ENCODE results near the gene GAB1. TPM values are rescaled to one million over a fixed set of nuclear protein-coding genes. Genes with fewer than 3 reads are reported as not detected.

GAB1 gene
- total and polyA plus RNA-seq, 7 experiments from 2014 or later, result 0.67 to 6.4 (median 2.2) TPM; not detected in 3

DNA sequence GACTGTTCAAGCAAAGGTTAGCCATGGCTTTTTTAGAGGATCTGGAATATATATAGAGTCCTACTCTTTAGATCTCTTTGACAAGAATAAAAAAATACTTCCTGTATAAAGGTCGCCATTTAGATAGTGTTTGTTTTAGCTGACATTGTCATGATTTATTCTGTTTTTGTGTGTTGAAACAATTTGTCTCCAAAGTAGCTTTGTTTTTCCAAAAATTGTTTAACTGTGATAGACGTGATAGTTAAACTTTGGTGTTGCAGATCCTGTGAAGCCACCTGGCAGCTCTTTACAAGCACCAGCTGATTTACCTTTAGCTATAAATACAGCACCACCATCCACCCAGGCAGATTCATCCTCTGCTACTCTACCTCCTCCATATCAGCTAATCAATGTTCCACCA lies 96.6 kb downstream of the GAB1 start:
- Histone ChIP-seq H3K27me3 (ENCODE audit: control insufficient read depth in 2 of 2, insufficient read depth in 2 of 2, low read length in 2 of 2) (no peaks in the 10 kb centered on the region), H3K4me1 (ENCODE audit: control insufficient read depth in 2 of 2, insufficient read depth in 2 of 2, low read length in 2 of 2) (no peaks in the 10 kb centered on the region), H3K36me3 (ENCODE audit: control insufficient read depth in 2 of 3, insufficient read depth in 3 of 3, low read length in 3 of 3) (no peaks in the 10 kb centered on the region), H3K27ac (ENCODE audit: low read depth, low read length) (no peak overlapping the region), H3K4me3 (ENCODE audit: low read length) (no peak overlapping the region), H3K9me3 (ENCODE audit: control insufficient read depth in 2 of 3, low read length in 3 of 3) (peaks cover 0 to 10% (median 0%) of the 10 kb centered on the region in 3 experiments)
- no peak overlapping the region for H3K4me3 Mint-ChIP-seq
- ATAC-seq, result no peak
- CTCF ChIA-PET, result no interaction called here
- no peaks in the 10 kb centered on the region for H3K4me1 Mint-ChIP-seq
- POLR2A ChIA-PET, result no interaction called here
- peaks cover 0 to 8% (median 5%) of the 10 kb centered on the region in 5 donors for H3K27me3 Mint-ChIP-seq
- intact Hi-C loops (cut with micrococcal nuclease), result no loop called here
- peaks cover 0 to 6% (median 0%) of the 10 kb centered on the region in 5 donors for H3K36me3 Mint-ChIP-seq
- H3K9me3 Mint-ChIP-seq, result peaks cover 0 to 30% (median 8%) of the 10 kb centered on the region in 11 donors
- no peak overlapping the region for H3K27ac Mint-ChIP-seq
- no peak for DNase-seq

DNA sequence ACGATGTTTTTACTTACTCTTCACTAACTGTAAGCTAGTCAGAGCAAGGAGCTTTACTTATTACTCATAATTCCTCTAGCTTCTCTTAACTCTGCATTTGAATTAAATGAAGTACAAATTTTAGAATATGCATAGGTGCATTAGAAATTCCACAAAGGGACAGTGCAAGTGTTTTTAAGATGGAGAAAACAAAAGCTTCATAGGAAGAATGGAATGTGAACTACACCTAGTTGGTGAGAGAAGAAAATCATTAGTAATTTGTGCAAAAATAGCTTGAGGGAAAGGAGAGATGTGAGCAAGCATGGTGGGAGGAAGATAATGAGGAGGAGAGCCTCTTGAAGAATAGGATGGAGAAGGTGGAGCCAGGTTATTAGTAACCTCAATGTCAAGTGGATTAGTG lies 99.3 kb downstream of the GAB1 start:
- DNase-seq (no peak), ATAC-seq (no peak)
- H3K27ac ChIP-seq (ENCODE audit: low read depth, low read length), result no peak overlapping the region
- H3K9me3 ChIP-seq (ENCODE audit: control insufficient read depth in 2 of 3, low read length in 3 of 3), result peaks cover 0 to 4% (median 0%) of the 10 kb centered on the region in 3 experiments
- Mint-ChIP-seq H3K36me3 (peaks cover 0 to 6% (median 0%) of the 10 kb centered on the region in 5 donors), H3K27ac (no peak overlapping the region), H3K9me3 (peaks cover 0 to 15% (median 6%) of the 10 kb centered on the region in 11 donors), H3K4me1 (no peaks in the 10 kb centered on the region), H3K27me3 (peaks cover 0 to 14% (median 5%) of the 10 kb centered on the region in 5 donors), H3K4me3 (no peak overlapping the region)
- H3K36me3 ChIP-seq (ENCODE audit: control insufficient read depth in 2 of 3, insufficient read depth in 3 of 3, low read length in 3 of 3), result no peaks in the 10 kb centered on the region
- H3K27me3 ChIP-seq (ENCODE audit: control insufficient read depth in 2 of 2, insufficient read depth in 2 of 2, low read length in 2 of 2), result no peaks in the 10 kb centered on the region
- no peak overlapping the region for H3K4me3 ChIP-seq (ENCODE audit: low read length)
- ChIA-PET POLR2A (no interaction called here), CTCF (no interaction called here)
- intact Hi-C loops (cut with micrococcal nuclease), result no loop called here
- no peaks in the 10 kb centered on the region for H3K4me1 ChIP-seq (ENCODE audit: control insufficient read depth in 2 of 2, insufficient read depth in 2 of 2, low read length in 2 of 2)

- Mint-ChIP-seq H3K36me3 (no peaks in the 10 kb centered on the region), H3K27me3 (peaks cover 0 to 14% (median 4%) of the 10 kb centered on the region in 5 donors), H3K27ac (no peak overlapping the region), H3K4me1 (no peaks in the 10 kb centered on the region), H3K4me3 (no peak overlapping the region), H3K9me3 (peaks cover 0 to 3% (median 0%) of the 10 kb centered on the region in 11 donors)
- Histone ChIP-seq H3K36me3 (ENCODE audit: control insufficient read depth in 2 of 3, insufficient read depth in 3 of 3, low read length in 3 of 3) (no peaks in the 10 kb centered on the region), H3K4me1 (ENCODE audit: control insufficient read depth in 2 of 2, insufficient read depth in 2 of 2, low read length in 2 of 2) (no peaks in the 10 kb centered on the region), H3K4me3 (ENCODE audit: low read length) (no peak overlapping the region), H3K27me3 (ENCODE audit: control insufficient read depth in 2 of 2, insufficient read depth in 2 of 2, low read length in 2 of 2) (no peaks in the 10 kb centered on the region), H3K27ac (ENCODE audit: low read depth, low read length) (no peak overlapping the region), H3K9me3 (ENCODE audit: control insufficient read depth in 2 of 3, low read length in 3 of 3) (no peaks in the 10 kb centered on the region)
- POLR2A ChIA-PET, result no interaction called here
- DNase-seq (no peak), ATAC-seq (no peak)
- CTCF ChIA-PET, result no interaction called here
- intact Hi-C loops (cut with micrococcal nuclease), result no loop called here
Observed at GRCh38 chr4:143437476-143437875, 100.8 kb downstream of the GAB1 start.

- no peak for DNase-seq
- H3K4me1 ChIP-seq (ENCODE audit: control insufficient read depth in 2 of 2, insufficient read depth in 2 of 2, low read length in 2 of 2), result no peaks in the 10 kb centered on the region
- H3K4me3 Mint-ChIP-seq, result no peak overlapping the region
- POLR2A ChIA-PET, result no interaction called here
- H3K9me3 Mint-ChIP-seq, result no peaks in the 10 kb centered on the region
- H3K27me3 ChIP-seq (ENCODE audit: control insufficient read depth in 2 of 2, insufficient read depth in 2 of 2, low read length in 2 of 2), result no peaks in the 10 kb centered on the region
- ATAC-seq, result no peak
- H3K4me3 ChIP-seq (ENCODE audit: low read length), result no peak overlapping the region
- H3K27me3 Mint-ChIP-seq, result peaks cover 0 to 14% (median 4%) of the 10 kb centered on the region in 5 donors
- H3K27ac Mint-ChIP-seq, result no peak overlapping the region
- CTCF ChIA-PET, result no interaction called here
- H3K36me3 ChIP-seq (ENCODE audit: control insufficient read depth in 2 of 3, insufficient read depth in 3 of 3, low read length in 3 of 3), result no peaks in the 10 kb centered on the region
- H3K27ac ChIP-seq (ENCODE audit: low read depth, low read length), result no peak overlapping the region
- H3K36me3 Mint-ChIP-seq, result no peaks in the 10 kb centered on the region
- H3K9me3 ChIP-seq (ENCODE audit: control insufficient read depth in 2 of 3, low read length in 3 of 3), result no peaks in the 10 kb centered on the region
- intact Hi-C loops (cut with micrococcal nuclease), result no loop called here
- no peaks in the 10 kb centered on the region for H3K4me1 Mint-ChIP-seq
Observed at GRCh38 chr4:143437937-143438336, 101.3 kb downstream of the GAB1 start.

DNA sequence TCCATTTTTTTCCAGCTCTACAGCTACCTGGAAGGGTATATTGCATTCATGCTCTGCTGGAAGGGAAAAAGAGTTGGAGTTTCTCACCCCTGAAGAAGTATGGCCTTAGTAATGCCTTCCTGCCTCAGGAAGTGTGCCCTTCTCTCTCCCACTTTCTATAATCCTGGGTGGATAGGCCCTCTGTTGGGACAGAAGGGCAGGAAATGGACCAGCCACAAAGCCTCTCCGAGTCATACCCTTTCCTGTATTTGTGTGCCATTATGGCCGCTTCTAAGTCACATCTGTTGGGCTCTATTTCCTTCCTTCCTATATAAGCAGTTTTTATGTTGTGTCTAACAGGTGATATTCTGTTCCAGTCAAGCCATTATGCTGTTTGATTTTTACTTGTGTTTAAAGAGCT lies 102.0 kb downstream of the GAB1 start:
- Histone ChIP-seq H3K4me1 (ENCODE audit: control insufficient read depth in 2 of 2, insufficient read depth in 2 of 2, low read length in 2 of 2) (no peaks in the 10 kb centered on the region), H3K27ac (ENCODE audit: low read depth, low read length) (no peak overlapping the region), H3K9me3 (ENCODE audit: control insufficient read depth in 2 of 3, low read length in 3 of 3) (no peaks in the 10 kb centered on the region), H3K36me3 (ENCODE audit: control insufficient read depth in 2 of 3, insufficient read depth in 3 of 3, low read length in 3 of 3) (no peaks in the 10 kb centered on the region), H3K27me3 (ENCODE audit: control insufficient read depth in 2 of 2, insufficient read depth in 2 of 2, low read length in 2 of 2) (no peaks in the 10 kb centered on the region), H3K4me3 (ENCODE audit: low read length) (no peak overlapping the region)
- DNase-seq, result no peak
- Mint-ChIP-seq H3K27ac (no peak overlapping the region), H3K9me3 (no peaks in the 10 kb centered on the region), H3K4me3 (no peak overlapping the region), H3K36me3 (no peaks in the 10 kb centered on the region), H3K4me1 (no peaks in the 10 kb centered on the region), H3K27me3 (peaks cover 0 to 14% (median 4%) of the 10 kb centered on the region in 5 donors)
- CTCF ChIA-PET, result no interaction called here
- ATAC-seq, result no peak
- POLR2A ChIA-PET, result no interaction called here
- intact Hi-C loops (cut with micrococcal nuclease), result no loop called here

GRCh38 chr4:143441109-143441508 lies 104.4 kb downstream of the GAB1 start:
- POLR2A ChIA-PET, result no interaction called here
- no peak for DNase-seq
- no peak for ATAC-seq
- Mint-ChIP-seq H3K27me3 (peaks cover 0 to 12% (median 4%) of the 10 kb centered on the region in 5 donors), H3K9me3 (peaks cover 0 to 3% (median 0%) of the 10 kb centered on the region in 11 donors), H3K4me3 (no peak overlapping the region), H3K27ac (no peak overlapping the region), H3K36me3 (no peaks in the 10 kb centered on the region), H3K4me1 (no peaks in the 10 kb centered on the region)
- Histone ChIP-seq H3K27me3 (ENCODE audit: control insufficient read depth in 2 of 2, insufficient read depth in 2 of 2, low read length in 2 of 2) (no peaks in the 10 kb centered on the region), H3K4me3 (ENCODE audit: low read length) (no peak overlapping the region), H3K27ac (ENCODE audit: low read depth, low read length) (no peak overlapping the region), H3K4me1 (ENCODE audit: control insufficient read depth in 2 of 2, insufficient read depth in 2 of 2, low read length in 2 of 2) (no peaks in the 10 kb centered on the region), H3K36me3 (ENCODE audit: control insufficient read depth in 2 of 3, insufficient read depth in 3 of 3, low read length in 3 of 3) (no peaks in the 10 kb centered on the region), H3K9me3 (ENCODE audit: control insufficient read depth in 2 of 3, low read length in 3 of 3) (no peaks in the 10 kb centered on the region)
- intact Hi-C loops (cut with micrococcal nuclease), result no loop called here
- CTCF ChIA-PET, result no interaction called here

- H3K36me3 ChIP-seq (ENCODE audit: control insufficient read depth in 2 of 3, insufficient read depth in 3 of 3, low read length in 3 of 3), result no peaks in the 10 kb centered on the region
- Mint-ChIP-seq H3K4me1 (no peaks in the 10 kb centered on the region), H3K27me3 (peaks cover 0 to 7% (median 4%) of the 10 kb centered on the region in 5 donors), H3K4me3 (no peak overlapping the region), H3K9me3 (peaks cover 0 to 3% (median 0%) of the 10 kb centered on the region in 11 donors), H3K36me3 (no peaks in the 10 kb centered on the region), H3K27ac (no peak overlapping the region)
- H3K27me3 ChIP-seq (ENCODE audit: control insufficient read depth in 2 of 2, insufficient read depth in 2 of 2, low read length in 2 of 2), result no peaks in the 10 kb centered on the region
- H3K4me3 ChIP-seq (ENCODE audit: low read length), result no peak overlapping the region
- no peaks in the 10 kb centered on the region for H3K9me3 ChIP-seq (ENCODE audit: control insufficient read depth in 2 of 3, low read length in 3 of 3)
- ATAC-seq (no peak), DNase-seq (no peak)
- ChIA-PET POLR2A (no interaction called here), CTCF (no interaction called here)
- H3K27ac ChIP-seq (ENCODE audit: low read depth, low read length), result no peak overlapping the region
- intact Hi-C loops (cut with micrococcal nuclease), result no loop called here
- no peaks in the 10 kb centered on the region for H3K4me1 ChIP-seq (ENCODE audit: control insufficient read depth in 2 of 2, insufficient read depth in 2 of 2, low read length in 2 of 2)
Observed at GRCh38 chr4:143441678-143442077, 105.0 kb downstream of the GAB1 start.
